ENCODE data around the gene SEMA3F.

The SEMA3F gene

GRCh38 chr3:50139718-50140423 is 15.3 kb upstream of the SEMA3F start:
- no peak overlapping the region for H3K27ac ChIP-seq
- TF ChIP-seq CTCF (IDR thresholded peaks at IDR 0.05): no peak
- no peak for TF ChIP-seq ZFX (IDR thresholded peaks at IDR 0.05; ENCODE audit: borderline replicate concordance)

GRCh38 chr3:50140990-50141389 is 14.1 kb upstream of the SEMA3F start:
- no peak for TF ChIP-seq CTCF (IDR thresholded peaks at IDR 0.05)
- no peak for TF ChIP-seq ZFX (IDR thresholded peaks at IDR 0.05; ENCODE audit: borderline replicate concordance)
- no peak overlapping the region for H3K27ac ChIP-seq

- H3K27ac ChIP-seq: no peak overlapping the region
- TF ChIP-seq ZFX (IDR thresholded peaks at IDR 0.05; ENCODE audit: borderline replicate concordance) (no peak), CTCF (IDR thresholded peaks at IDR 0.05) (peak; percentile 25; the same call in 1 of the 2 replicates)
Measured at GRCh38 chr3:50146316-50146901, 8.7 kb upstream of the SEMA3F start.

GRCh38 chr3:50147016-50147415 is 8.1 kb upstream of the SEMA3F start:
- H3K27ac ChIP-seq: no peak overlapping the region

GRCh38 chr3:50147447-50147846 is 7.7 kb upstream of the SEMA3F start:
- no peak overlapping the region for H3K27ac ChIP-seq

More at GRCh38 chr3:50147016-50147415, 8.1 kb upstream of the SEMA3F start:
- TF ChIP-seq ZFX (IDR thresholded peaks at IDR 0.05; ENCODE audit: borderline replicate concordance) (no peak), CTCF (IDR thresholded peaks at IDR 0.05) (no peak)

GRCh38 chr3:50147861-50148260 is 7.3 kb upstream of the SEMA3F start:
- TF ChIP-seq CTCF (IDR thresholded peaks at IDR 0.05) (no peak), ZFX (IDR thresholded peaks at IDR 0.05; ENCODE audit: borderline replicate concordance) (no peak)
- H3K27ac ChIP-seq: no peak overlapping the region

More at GRCh38 chr3:50147447-50147846, 7.7 kb upstream of the SEMA3F start:
- TF ChIP-seq ZFX (IDR thresholded peaks at IDR 0.05; ENCODE audit: borderline replicate concordance) (no peak), CTCF (IDR thresholded peaks at IDR 0.05) (no peak)

- no peak for TF ChIP-seq ZFX (IDR thresholded peaks at IDR 0.05; ENCODE audit: borderline replicate concordance)
- no peak for TF ChIP-seq CTCF (IDR thresholded peaks at IDR 0.05)
- H3K27ac ChIP-seq: no peak overlapping the region
Measured at GRCh38 chr3:50150404-50150750, 4.7 kb upstream of the SEMA3F start.
